IMR-90 (cell line): Measurements from ENCODE around the gene TMEM238.

ENCODE experiments used
- CEBPB ChIP-seq: IDR thresholded peaks from 2 replicates; pipeline ENCODE4 v1.6.1; 2012; ENCODE audit warnings: low read depth, low read length, improper control_type of control experiment
- POLR2A ChIP-seq: IDR thresholded peaks from 2 replicates; pipeline ENCODE4 v1.6.1; 2012; ENCODE audit warnings: mild to moderate bottlenecking, low read depth, low read length
- RAD21 ChIP-seq: IDR thresholded peaks from 2 replicates; pipeline ENCODE4 v1.6.1; 2012; ENCODE audit warnings: low read length, improper control_type of control experiment
- RCOR1 ChIP-seq: IDR thresholded peaks from 2 replicates; pipeline ENCODE4 v1.6.1; 2012; ENCODE audit warnings: mild to moderate bottlenecking, low read length, improper control_type of control experiment; ENCODE audit not compliant: insufficient replicate concordance
- TF ChIP-seq, protein P1 (sequence below): conservative IDR thresholded peaks from 2 replicates; pipeline ENCODE4 v1.5.1; 2012; ENCODE audit warnings: mild to moderate bottlenecking, low read depth, low read length, improper control_type of control experiment

DNA sequence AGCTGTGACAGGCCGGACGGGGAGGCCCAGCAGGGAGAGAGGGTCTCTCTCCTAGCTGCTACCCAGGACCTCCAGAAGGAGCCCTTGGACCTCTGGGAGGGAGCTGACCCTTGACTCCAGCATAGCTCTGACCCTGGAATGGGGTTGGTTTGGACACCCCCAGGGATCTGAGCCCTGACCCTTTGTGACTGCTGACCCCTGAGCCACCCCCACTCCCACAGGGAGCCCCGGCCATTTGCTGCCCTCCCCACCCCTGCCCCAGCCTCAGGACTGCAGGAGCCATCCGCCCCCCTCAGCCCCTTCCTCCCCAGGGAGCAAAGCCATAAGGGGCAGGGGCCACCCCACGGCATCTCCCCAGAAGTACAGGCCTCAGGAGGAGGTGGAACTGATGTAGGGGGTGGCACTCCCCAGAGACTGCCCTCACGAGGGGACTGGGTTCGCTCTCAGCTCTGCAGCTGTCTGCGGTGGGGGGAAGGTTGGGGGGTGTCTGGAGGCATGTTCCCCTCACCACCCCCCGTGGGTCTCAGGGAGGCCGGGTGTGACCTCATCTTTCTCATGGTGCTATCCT is 36.6 kb downstream of the TMEM238 start:
- TF ChIP-seq, protein P1, sequence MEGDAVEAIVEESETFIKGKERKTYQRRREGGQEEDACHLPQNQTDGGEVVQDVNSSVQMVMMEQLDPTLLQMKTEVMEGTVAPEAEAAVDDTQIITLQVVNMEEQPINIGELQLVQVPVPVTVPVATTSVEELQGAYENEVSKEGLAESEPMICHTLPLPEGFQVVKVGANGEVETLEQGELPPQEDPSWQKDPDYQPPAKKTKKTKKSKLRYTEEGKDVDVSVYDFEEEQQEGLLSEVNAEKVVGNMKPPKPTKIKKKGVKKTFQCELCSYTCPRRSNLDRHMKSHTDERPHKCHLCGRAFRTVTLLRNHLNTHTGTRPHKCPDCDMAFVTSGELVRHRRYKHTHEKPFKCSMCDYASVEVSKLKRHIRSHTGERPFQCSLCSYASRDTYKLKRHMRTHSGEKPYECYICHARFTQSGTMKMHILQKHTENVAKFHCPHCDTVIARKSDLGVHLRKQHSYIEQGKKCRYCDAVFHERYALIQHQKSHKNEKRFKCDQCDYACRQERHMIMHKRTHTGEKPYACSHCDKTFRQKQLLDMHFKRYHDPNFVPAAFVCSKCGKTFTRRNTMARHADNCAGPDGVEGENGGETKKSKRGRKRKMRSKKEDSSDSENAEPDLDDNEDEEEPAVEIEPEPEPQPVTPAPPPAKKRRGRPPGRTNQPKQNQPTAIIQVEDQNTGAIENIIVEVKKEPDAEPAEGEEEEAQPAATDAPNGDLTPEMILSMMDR, result no peak
- TF ChIP-seq RAD21 (no peak), POLR2A (no peak), RCOR1 (no peak), CEBPB (no peak)
